HCT116 (cell line): ENCODE data around the gene PLEKHA6. TPM values are rescaled to one million over a fixed set of nuclear protein-coding genes. Genes with fewer than 3 reads are reported as not detected.

Experiments used
- ATAC-seq: fragments of 200-7000 bp; cut with Tn5 transposase; 2 replicates; pipeline ENCODE4 v1.9.1; 2020; ENCODE audit warnings: mild to moderate bottlenecking, moderate library complexity
- BruUV-seq: library from RNA; stranded (reverse); fragments of 400-500 nt; replicated peaks from 2 replicates; lab custom pipeline; 2021; lab: Mats Ljungman, UMichigan
- CTCF ChIA-PET: fragments of 300-600 bp; sonication (Branson Sonifier 250); formaldehyde crosslinking; loops from one replicate; lab custom pipeline; 2021; ENCODE audit warnings: antibody characterized with exemption; lab: Charles Lee
- POLR2A ChIA-PET: fragments of 300-600, 350-600 bp; sonication (Branson Sonifier 250); formaldehyde crosslinking; loops from one replicate; lab custom pipeline; 2021; ENCODE audit warnings: antibody characterized with exemption; lab: Charles Lee
- RAD21 ChIA-PET, 2 experiments: fragments of 300-600 bp; sonication (Branson Sonifier 250); formaldehyde crosslinking; loops; one replicate each; lab custom pipeline; 2023; ENCODE audit warnings: low total read pairs in 2 of 2; ENCODE audit not compliant: uncharacterized antibody in 2 of 2, unreplicated experiment in 2 of 2, low non-redundant PET in 1 of 2; lab: Charles Lee
- DNase-seq: peaks from one replicate; pipeline ENCODE4 v3.0.0-alpha.2; 2010; ENCODE audit warnings: low read depth, low spot score
- H2AFZ ChIP-seq: fragments of 200-600 bp; shearing (Covaris generic), sonication (generic); 2 replicates; pipeline ENCODE4 v1.6.1; 2017; ENCODE audit warnings: low read depth, mixed run types, mixed read lengths, antibody characterized with exemption, low read length; ENCODE audit not compliant: poor library complexity, severe bottlenecking
- H3K27ac ChIP-seq: 2 replicates; pipeline ENCODE4 v1.5.1; 2012; ENCODE audit warnings: low read depth, low read length
- H3K27me3 ChIP-seq: fragments of 200-600 bp; sonication (generic); 2 replicates; pipeline ENCODE4 v1.6.1; 2016; ENCODE audit warnings: mixed run types, low read length, mixed read lengths; ENCODE audit not compliant: insufficient read depth
- H3K36me3 ChIP-seq, 2 experiments: fragments of 200-500 bp in 1 of 2; fragments of 200-600 bp in 1 of 2; sonication (Bioruptor generic) in 1 of 2; sonication (generic) in 1 of 2; 2 replicates each; pipeline versions ENCODE4 v1.5.1 to v1.6.1; 2014 to 2016; ENCODE audit warnings: low read length in 2 of 2, inconsistent platforms in 1 of 2, mixed read lengths in 1 of 2, mixed run types in 1 of 2; ENCODE audit not compliant: insufficient read depth in 2 of 2, control insufficient read depth in 1 of 2
- H3K4me1 ChIP-seq, 2 experiments: fragments of 200-600 bp in 1 of 2; sonication (generic) in 1 of 2; 2 replicates each; pipeline versions ENCODE4 v1.5.1 to v1.6.1; 2012 to 2017; ENCODE audit warnings: low read length in 2 of 2, inconsistent platforms in 1 of 2, mild to moderate bottlenecking in 1 of 2, mixed read lengths in 1 of 2, mixed run types in 1 of 2, moderate library complexity in 1 of 2; ENCODE audit not compliant: insufficient read depth in 2 of 2, control insufficient read depth in 1 of 2
- H3K4me2 ChIP-seq: fragments of 200-600 bp; sonication (generic); 2 replicates; pipeline ENCODE4 v1.6.1; 2017; ENCODE audit warnings: mixed run types, low read length, mixed read lengths
- H3K4me3 ChIP-seq, 2 experiments: fragments of 200-600 bp in 1 of 2; sonication (generic) in 1 of 2; replicated peaks in 1 of 2; 2 replicates each; pipeline ENCODE4 v1.5.1; 2011 to 2016; ENCODE audit warnings: low read length in 2 of 2, control low read depth in 1 of 2, low read depth in 1 of 2, mild to moderate bottlenecking in 1 of 2, mixed read lengths in 1 of 2, mixed run types in 1 of 2
- H3K79me2 ChIP-seq: fragments of 200-600 bp; sonication (generic); 2 replicates; pipeline ENCODE4 v1.6.1; 2017; ENCODE audit warnings: mild to moderate bottlenecking, mixed run types, low read length, moderate library complexity, mixed read lengths; ENCODE audit not compliant: insufficient read depth
- H3K9ac ChIP-seq: fragments of 200-600 bp; sonication (generic); 2 replicates; pipeline ENCODE4 v1.6.1; 2016; ENCODE audit warnings: low read length, mixed read lengths
- H3K9me2 ChIP-seq: fragments of 200-600 bp; sonication (generic), shearing (Covaris generic); 2 replicates; pipeline ENCODE4 v1.6.1; 2017; ENCODE audit warnings: mixed run types, mild to moderate bottlenecking, moderate library complexity; ENCODE audit not compliant: insufficient read depth
- H3K9me3 ChIP-seq, 2 experiments: fragments of 200-500 bp in 1 of 2; fragments of 200-600 bp in 1 of 2; sonication (Bioruptor generic) in 1 of 2; sonication (generic) in 1 of 2; 2 replicates each; pipeline ENCODE4 v1.6.1; 2014 to 2017; ENCODE audit warnings: low read length in 2 of 2, mixed read lengths in 2 of 2, inconsistent platforms in 1 of 2, low read depth in 1 of 2, mild to moderate bottlenecking in 1 of 2, mixed run types in 1 of 2, moderate library complexity in 1 of 2; ENCODE audit not compliant: control insufficient read depth in 1 of 2, insufficient read depth in 1 of 2
- H4K20me1 ChIP-seq: fragments of 200-600 bp; sonication (generic), shearing (Covaris generic); 2 replicates; pipeline ENCODE4 v1.6.1; 2017; ENCODE audit warnings: mixed run types, mild to moderate bottlenecking, moderate library complexity; ENCODE audit not compliant: insufficient read depth
- POLR2A ChIP-seq: IDR thresholded peaks from 2 replicates; pipeline ENCODE4 v1.7.0; 2011; ENCODE audit warnings: borderline replicate concordance; ENCODE audit not compliant: insufficient read depth, insufficient read length; ENCODE audit errors: extremely low read depth
- RAD21 ChIP-seq: IDR thresholded peaks from 2 replicates; pipeline ENCODE4 v1.6.1; 2012; ENCODE audit warnings: low read depth, mild to moderate bottlenecking
- REST ChIP-seq: IDR thresholded peaks from 2 replicates; pipeline ENCODE4 v1.6.1; 2012; ENCODE audit warnings: low read depth
- ZBTB33 ChIP-seq: IDR thresholded peaks from 2 replicates; pipeline ENCODE4 v1.6.1; 2011; ENCODE audit warnings: mild to moderate bottlenecking, low read length, moderate library complexity; ENCODE audit not compliant: insufficient replicate concordance; ENCODE audit errors: extremely low read depth
- intact Hi-C: fragments of 100-400 bp; cut with micrococcal nuclease; formaldehyde crosslinking; loops from 2 replicates; pipeline ENCODE4 v1.10.0; 2022
- total RNA-seq: library from RNA; stranded (reverse); gene quantifications from one replicate; pipeline ENCODE4 v1.2.1, GENCODE V29; 2021; ENCODE audit not compliant: unreplicated experiment

The PLEKHA6 gene
- total RNA-seq, 1 experiment from 2014 or later: 13.1 TPM

- H3K36me3 ChIP-seq: no peaks in the 10 kb centered on the region
- H3K4me1 ChIP-seq: no peaks in the 10 kb centered on the region
- BruUV-seq: no TSS peak
- H3K4me2 ChIP-seq: no peak overlapping the region
- no peaks in the 10 kb centered on the region for H3K9me2 ChIP-seq
- no peak overlapping the region for H3K27ac ChIP-seq
- intact Hi-C loops: no loop called here
- no peak overlapping the region for H3K4me3 ChIP-seq
- POLR2A ChIA-PET: no interaction called here
- DNase-seq: no peak
- RAD21 ChIA-PET: interaction anchor here in 1 of 2 experiments (0.7 kb wide), 1 partner anchor 90 kb away, joined by 9 read pairs; no protein-coding TSS in a partner anchor
- no peak overlapping the region for H2AFZ ChIP-seq
- H4K20me1 ChIP-seq: no peaks in the 10 kb centered on the region
- no peaks in the 10 kb centered on the region for H3K9me3 ChIP-seq
- H3K9ac ChIP-seq: no peak overlapping the region
- ATAC-seq: no peak
- H3K27me3 ChIP-seq: no peaks in the 10 kb centered on the region
- H3K79me2 ChIP-seq: no peaks in the 10 kb centered on the region
- TF ChIP-seq REST (no peak), ZBTB33 (no peak), POLR2A (no peak), RAD21 (no peak)
- CTCF ChIA-PET: no interaction called here
Measured at GRCh38 chr1:204262506-204263253, 97.0 kb downstream of the PLEKHA6 start.
